TTC549 (cell line): Measurements from ENCODE around the gene NFKBIA.
"Not testable (repeated sequence)": the region's sequence is repeated elsewhere in the genome, so short reads cannot be mapped to it uniquely, and the experiment has no call there.

Source experiments
- FAIRE-seq: peaks from 2 replicates; lab custom pipeline; 2012; peaks lifted over from hg19 to GRCh38; lab: Jason Lieb, UNC

Gene NFKBIA

DNA sequence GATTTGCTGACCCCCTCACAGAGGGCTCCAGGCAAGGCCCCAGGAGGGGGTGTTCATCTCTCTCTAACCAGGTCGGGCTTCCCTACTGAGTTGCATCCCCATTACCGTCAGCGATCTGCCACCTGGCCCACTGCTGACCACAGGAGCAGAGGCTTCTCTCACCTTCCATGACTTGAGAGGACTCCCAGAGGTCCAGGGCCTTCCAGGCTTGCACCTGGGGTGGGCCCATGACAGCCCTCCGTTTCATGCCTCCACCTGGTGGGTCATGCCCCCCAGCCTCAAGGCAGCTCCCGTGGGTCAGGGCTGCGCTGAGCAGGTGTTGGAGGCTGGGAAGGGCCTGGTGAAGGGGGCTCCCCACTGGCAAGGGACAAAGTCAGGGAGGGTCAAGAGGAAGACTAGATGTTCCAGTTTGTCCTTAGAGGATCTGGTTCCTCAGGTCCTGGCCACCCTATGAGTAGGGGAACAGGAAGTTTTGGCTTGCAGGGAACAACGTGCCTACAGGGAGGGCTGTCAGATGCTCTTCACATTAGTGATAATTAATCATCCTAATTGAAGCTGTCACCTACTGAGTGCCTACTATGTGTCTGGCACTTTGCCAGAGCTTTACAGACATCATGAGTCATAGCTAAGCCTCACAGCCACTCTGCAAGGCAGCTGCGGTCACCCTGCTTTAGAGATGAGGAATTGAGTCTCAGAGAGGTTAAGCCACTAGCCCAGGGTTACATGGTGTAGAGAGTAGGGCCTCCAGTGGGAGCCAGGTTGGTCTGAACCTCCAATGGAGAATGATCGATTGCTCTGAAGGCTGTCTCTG is 13.8 kb downstream of the NFKBIA start:
- no peak for FAIRE-seq

DNA sequence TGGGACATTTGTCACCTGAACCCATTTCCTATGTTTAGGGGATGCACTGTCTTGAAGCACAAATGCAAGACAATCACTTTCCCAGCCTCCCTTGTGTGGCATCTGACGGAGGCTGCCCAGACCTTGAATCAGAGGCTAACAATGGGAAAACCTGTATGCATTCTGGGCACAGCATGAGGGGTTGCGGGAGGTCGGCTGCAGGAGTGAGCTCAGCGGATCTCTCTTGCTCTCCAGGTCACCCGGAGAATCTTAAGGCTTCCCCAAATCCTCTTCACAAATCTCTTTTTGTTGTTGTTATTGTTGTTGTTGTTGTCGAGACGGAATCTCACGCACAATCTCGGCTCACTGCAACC is 15.3 kb downstream of the NFKBIA start:
- no peak for FAIRE-seq

DNA sequence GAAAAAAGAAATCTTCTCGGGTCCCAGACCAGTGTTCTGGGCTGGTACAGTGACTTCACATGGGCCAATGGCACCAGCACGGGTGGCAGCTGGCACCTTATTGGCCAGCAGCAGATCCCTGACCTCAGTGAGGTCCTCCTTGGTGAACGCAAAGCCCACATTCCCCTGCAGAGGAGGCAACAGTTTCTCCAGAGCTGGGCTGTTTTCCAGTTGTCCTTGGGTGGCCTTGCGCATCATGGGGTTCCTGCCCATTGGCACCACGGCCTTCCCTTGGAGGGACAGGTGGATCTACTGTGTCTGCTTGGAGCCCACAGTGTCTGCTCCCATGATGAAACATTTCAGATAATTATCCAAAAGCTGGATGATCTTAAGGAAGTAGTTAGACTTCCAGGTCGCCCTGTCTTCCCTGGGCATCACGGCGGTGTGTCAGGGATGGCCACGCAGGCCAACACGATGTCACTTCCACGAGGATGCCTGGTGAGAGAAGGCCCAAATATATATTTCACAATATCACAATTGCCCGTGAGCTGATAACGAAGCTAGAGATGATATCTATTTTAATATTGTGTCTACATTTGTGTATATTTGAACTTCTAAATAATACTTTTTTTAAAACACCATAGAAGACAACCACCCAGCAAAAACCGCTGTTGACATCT is 15.8 kb downstream of the NFKBIA start:
- FAIRE-seq: no peak

DNA sequence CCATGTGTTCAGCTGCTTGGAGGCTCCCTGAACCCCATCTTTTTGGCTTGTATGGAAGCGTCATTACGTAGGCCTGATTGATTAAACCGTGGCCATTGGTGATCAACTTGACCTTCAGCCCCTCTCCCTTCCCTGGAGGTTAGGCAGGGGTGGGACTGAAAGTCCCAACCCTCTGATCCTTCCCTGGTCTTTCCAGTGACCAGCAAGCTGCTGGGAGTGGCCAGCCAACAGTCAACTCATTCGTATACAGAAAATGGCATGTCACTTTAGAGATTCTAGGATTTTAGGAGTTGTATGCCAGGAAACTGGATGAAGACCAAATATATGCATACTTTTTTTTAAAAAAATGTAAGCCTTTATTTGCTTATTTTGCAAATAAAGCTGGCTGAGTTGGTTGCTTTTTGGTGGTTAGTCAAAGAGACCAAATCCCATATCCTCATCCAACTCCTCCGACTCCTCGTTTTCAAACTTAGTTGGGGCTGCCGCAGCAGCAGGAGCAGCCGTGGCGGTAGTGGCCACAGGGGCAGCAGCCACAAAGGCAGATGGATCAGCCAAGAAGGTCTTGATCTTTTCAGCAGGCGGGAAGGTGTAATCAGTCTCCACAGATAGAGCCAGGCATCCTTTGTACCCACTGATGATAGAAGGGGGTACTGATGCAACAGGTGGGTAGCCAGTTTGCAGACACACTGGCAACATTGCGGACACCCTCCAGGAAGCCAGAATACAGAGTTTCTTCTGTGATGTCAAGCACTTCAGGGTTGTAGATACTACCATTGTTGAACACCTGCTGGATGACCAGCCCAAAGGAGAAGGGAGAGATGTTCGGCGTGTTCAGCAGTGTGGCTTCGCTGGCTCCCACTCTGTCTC is 16.6 kb downstream of the NFKBIA start:
- FAIRE-seq: no peak

DNA sequence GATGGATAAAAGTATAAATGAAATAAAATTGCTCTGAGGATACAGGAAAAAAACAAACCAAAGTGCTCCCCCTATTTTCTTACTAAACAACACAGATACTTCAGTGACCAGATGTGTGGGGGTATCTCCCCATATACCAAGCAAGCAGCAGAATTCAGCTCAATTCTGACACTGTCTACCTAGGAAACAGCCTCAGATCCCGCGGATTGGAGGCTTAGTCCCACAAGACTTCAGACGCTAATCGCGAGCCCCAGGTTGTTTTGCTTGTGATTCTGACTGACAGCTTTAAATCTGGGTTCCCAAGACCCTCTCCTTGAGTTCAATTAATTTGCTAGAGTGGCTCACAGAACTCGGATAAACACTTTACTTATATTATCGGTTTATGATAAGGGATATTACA is 17.3 kb downstream of the NFKBIA start:
- no peak for FAIRE-seq

DNA sequence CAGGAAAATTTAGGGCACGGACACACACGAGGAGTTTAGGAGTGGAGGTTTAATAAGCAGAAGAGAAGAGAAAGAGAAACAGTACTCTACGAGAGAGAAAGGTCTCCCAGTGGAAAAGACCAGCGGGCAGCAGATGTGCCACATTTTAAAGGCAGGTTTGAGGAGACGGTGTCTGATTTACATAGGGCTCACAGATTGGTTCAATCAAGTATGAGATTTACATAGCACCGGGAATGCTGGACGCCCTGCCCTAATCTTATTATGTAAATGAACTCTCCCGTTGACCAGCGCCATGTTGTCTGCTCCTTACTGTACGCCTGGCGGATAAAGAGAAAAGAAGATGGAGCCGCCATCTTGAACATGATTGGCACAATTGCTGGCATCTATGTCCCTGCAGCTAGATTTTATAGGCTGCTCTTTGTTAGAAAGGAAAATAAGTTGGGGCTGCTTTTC is 17.9 kb downstream of the NFKBIA start:
- FAIRE-seq: no peak

DNA sequence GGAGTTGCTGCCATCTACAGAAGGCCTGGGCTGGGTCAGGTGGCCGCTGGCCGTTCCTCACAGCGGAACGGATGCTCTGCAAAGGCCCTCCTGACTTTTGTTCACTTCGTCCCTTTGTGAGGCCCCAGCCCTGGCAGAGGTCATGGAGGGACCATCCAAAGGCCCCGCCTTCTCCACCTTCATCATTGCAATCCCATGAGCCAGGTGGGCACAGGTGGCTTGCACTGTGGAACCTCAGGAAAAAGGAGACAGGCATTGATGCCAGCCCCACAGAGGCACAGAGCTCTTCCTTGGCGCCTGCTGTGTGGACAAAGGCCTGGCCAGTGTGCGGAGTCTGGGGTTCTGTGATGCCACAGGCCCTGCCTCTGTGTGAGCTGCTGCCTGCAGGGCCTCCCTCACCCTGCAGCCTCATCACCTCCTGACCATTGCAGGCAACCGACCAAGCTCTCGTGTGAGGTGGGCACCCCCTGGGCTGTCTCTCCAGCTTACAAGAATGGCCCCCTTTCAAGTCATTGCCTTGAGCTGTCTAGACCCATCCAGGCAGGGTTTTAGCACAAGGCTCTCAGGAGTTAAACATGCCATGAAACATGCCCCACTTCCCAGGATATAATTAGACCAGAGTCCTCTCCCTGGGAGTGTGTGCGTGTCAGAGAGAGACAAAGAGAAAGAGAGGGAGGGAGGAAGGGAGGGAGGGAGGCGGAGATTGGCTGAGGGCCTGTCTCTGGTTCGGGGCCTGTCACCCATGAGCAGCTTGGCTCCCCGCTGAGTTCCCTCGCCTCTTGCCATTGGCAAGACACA is 19.3 kb downstream of the NFKBIA start:
- FAIRE-seq: no peak

DNA sequence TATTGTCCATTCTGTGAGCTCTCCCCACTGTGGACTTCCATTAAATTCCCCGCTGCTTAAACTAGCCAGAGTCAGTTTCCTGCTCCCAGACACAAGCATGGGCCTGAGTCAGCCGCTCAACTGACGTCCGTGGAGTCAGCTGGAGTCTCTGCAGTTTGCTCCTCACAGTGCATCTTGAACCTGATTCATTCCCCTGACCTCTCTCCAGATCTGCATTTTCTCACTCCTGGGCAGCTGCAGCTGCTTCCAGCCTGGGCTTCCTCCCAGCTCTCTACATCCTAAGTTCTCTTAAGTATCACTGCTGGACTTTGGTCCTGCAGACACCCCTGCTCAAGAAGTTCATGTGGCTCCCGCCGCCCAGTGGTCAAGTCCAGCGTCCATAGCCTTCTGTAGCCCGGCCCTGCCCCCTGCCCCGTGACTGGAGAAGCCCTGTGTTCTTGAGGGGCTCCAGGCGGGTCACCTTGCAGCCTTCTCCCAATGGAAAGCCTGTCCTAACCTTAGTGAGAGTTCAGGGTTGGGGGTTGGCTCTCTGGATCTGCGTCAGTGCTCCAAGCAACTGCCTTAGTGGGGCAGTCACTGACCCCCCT is 20.0 kb downstream of the NFKBIA start:
- FAIRE-seq: no peak

DNA sequence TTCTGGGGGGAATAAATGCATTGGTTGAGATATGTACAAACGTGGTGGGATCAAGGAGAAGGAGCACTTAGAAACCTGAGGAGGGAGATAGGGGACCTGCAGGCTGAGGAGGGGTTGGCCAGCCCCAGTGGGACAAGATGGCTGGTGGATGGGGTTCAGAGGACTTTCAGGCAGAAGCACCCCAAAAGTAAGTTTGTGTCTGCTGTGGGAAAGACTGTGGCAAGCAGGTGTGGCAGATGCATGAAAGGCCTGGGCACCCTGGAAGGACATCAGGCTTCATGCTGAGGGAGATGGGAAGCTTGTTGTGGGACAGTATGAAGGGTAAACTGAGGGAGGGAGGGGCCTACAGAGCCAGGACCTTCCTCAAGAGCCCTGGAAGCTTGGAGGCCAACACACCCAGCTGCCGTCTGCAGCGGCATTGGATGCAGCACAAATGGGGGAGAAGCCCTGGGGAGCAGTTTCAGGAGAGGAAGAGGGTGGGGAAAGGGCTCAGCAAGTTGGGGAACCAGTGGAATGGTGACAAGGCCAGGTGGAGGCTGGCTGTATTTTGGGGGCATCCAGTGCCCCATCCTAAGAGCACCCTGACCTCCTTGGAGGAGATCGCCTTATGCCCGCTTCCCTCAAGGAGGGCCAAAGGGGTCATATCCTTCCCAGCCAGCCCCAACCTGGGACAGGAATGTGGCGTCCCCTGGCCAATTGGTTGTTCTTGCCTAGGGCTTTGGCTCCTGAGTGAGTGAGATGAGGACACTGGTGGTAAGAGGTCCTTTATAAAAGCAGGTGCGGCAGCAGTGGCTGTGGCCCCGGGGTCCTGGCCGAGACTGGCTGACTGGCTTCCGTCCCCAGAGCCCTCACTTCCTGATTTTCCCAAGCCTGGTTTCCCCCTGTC is 20.7 kb downstream of the NFKBIA start:
- no peak for FAIRE-seq

DNA sequence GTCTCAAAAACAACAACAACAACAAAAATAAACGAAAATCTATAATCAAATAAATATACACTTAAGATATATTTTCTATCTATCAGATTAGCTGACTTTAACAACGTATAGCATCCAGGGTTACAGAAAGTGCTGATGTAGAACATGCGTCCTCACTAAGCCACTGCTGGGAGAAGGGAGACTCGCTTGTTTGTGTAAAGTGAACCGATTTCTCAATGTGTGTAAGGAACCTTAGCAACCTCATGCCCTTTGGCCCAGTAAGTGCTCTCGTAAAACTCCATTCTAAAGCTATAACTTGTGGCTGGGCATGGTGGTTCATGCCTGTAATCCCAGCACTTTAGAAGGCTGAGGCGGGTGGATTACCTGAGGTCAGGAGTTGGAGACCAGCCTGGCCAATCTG is 23.8 kb downstream of the NFKBIA start:
- FAIRE-seq: no peak

DNA sequence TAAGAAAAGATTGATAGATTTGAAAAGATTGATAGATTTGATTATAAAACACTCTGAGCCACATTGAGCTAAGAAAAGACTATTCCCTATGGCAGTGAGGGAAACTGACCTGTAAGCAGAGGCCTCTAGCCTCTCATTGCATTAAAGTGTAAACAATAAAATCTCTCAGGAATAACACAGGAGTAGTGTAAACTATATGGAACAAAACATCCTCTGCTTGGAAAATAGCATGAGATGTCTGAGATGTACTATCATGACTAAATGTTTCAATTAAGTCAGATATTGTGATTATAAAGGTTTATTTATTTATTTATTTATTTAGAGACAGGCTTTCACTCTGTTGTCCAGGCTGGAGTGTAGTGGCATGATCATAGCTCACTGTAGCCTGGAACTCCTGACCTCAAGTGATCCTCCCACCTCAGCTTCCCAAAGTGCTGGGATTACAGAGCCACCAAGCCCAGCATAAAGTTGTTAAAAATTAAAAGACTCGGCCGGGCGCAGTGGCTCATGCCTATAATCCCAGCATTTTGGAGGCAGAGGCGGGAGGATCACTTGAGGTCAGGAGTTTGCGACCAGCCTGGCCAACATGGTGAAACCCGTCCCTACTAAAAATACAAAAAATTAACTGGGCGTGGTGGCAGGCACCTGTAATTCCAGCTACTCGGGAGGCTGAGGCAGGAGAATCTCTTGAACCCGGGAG is 25.2 kb downstream of the NFKBIA start:
- FAIRE-seq: not testable (repeated sequence)

DNA sequence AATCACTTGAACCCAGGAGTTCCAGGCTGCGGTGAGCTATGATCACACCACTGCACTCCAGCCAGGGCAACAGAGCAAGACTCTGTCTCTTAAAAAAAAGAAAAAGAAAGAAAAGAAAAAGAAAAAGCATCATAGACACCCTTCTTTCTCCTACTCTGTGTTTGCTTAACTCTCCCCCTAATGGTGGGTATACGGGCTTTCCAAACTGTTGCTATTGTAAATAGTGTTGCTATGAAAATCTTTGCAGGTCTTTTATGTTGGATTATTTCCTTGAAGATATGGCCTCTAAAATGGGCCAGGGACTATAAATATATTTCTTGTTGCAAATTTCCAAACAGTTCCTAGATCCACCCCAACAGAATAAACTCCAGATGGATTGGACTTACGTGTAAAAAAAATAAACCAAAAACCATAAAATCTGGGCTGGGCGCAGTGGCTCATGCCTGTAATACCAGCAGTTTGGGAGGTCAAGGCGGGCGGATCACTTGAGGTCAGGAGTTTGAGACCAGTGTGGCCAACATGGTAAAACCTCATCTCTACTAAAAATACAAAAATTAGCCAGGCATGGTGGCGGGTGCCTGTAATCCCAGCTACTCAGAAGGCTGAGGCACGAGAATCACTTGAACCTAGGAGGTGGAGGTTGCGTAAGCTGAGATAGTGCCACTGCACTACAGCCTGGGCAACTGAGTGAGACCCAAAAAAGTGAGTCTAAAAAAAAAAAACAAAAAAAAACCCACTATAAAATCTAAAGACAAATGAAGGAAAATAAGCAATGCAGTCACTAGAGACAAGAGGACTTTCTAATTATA is 25.9 kb downstream of the NFKBIA start:
- FAIRE-seq: no peak

DNA sequence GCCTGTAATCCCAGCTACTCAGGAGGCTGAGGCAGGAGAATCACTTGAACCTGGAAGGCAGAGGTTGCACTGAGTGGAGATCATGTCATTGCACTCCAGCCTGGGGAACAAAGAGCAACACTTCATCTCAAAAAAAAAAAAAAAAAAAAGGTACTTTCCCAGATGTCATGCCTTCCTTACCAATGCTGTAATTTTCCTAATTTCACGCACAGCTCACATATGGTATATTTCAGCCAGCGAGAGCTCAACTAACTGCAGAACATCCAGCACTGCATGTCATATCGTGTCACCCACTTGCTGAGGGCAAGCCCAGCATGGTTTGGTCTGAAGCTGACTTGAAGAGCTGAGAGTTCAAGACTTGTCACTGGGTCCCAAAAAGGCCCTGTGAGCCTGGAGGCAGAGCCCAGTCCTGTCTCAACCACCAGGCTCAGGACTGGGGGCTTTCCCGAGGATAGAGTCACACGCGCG is 29.0 kb downstream of the NFKBIA start:
- FAIRE-seq: no peak

DNA sequence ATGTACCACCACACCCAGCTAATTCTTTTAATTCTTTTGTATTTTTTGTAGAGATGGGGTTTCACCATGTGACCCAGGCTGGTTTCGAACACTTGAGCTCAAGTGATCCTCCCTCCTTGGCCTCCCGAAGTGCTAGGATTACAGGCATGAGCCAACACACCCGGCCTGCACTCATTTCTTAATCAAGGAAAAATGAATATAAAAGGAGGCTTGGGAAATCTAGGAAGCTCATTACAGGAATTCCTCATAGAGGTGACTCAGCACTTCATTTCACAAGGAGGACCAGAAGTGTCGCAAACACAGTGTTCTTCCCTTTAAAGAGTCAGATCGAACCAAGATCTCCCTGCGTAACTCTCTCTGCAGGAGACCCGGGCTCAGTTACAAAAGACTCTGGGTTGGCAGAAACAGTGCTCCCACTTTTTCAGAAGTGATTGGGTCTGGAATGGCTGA is 30.3 kb downstream of the NFKBIA start:
- FAIRE-seq: no peak

DNA sequence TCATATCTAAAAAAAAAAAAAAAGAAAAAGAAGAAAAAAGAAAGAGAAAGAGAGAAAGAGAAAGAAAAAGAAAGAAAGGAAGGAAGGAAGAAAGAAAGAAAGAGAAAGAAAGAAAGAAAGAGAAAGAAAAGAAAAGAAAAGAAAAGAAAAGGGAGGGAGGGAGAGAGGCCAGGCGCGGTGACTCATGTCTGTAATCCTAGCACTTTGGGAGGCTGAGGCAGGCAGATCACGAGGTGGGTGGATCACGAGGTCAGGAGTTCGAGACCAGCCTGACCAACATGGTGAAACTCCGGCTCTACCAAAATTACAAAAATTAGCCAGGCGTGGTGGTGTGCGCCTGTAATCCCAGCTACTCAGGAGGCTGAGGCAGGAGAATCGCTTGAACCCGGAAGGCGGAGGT is 31.3 kb downstream of the NFKBIA start:
- FAIRE-seq: not testable (repeated sequence)

DNA sequence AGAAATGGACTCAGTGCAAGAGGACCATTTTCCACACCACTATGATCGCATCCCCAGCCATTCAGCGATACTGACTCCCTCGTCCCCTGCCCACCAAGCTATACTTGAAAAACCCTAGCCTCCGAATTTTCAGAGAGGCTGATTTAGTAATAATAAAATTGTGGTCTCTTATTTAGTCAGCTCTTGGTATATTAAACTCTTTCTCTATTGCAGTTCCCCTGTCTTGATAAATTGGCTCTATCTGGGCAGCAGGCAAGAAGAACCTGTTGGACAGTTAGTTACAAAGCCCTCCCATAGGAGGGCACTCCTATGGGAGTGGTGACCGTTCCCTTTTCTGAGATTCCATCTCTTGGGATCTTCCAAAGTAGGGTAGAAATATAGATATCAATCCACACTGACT is 33.6 kb downstream of the NFKBIA start:
- FAIRE-seq: no peak

DNA sequence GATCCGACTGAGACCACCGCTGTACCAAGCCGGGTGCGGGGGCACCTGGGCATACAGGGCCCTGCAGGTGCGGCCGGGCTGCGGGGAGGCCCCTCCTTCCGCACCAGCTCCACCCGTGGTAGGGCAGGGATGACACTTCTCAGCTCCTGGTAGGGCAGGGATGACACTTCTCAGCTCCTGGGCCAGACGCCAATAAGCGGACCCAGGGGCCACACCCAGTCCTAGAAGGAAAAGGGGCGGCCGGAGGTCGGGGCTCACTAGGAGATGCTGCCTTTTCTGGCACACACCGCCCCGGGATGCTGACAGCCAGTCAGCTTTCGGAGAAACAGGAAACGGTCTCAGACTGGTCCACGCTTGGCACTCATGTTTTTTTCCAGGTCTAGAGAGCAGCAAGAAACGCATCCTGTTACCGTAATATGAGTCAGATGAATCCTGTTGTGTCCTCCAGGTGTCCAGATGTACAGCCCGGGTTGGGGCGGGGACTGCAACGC is 34.8 kb downstream of the NFKBIA start:
- no peak for FAIRE-seq

DNA sequence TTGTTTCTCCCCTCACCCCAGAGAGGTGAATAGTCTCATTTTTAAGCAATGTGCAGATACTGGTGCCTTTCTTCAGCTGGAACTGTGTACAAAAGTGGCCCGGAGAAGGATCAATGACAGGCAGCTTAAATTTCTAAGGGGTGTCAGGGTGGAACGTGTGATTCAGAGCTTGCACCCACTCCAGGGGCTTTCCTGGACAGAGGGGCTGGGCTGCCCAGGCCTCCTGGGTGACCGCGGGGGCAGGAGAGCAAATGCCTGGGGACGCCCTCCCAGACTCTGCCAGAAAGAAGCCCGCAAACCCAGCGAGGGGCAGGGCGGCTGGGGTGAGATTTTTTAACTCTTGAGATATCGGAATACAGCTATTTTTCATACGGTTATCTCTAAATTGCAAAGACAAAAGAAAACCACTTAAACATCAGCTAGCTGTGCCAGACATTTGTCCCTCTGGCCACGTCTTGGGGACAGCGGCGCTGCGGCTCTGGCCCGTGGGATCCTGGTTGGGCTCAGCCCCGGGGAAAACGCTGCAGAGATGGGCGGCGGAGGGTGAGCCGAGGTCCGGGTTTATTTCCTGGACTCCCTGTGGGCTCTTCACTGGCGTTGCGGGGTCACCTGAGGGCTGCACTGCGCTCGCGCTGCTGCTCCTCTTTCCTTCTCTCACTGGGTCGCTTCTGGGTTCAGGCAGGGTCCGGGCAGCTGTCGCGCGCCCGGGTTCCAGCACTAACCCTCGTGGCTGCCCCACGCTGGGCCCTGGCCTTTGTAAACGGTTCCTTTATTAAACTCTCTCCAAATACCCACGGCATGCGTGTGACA is 35.8 kb downstream of the NFKBIA start:
- FAIRE-seq: no peak
